Measurements from ENCODE around the gene GJD3.
"Not testable (repeated sequence)": the region's sequence is repeated elsewhere in the genome, so short reads cannot be mapped to it uniquely, and the experiment has no call there.

Gene GJD3

GRCh38 chr17:40367728-40368127 lies 3.2 kb upstream of the GJD3 start:
- not testable (repeated sequence) for DNase-seq (ENCODE audit: low spot score)

DNA sequence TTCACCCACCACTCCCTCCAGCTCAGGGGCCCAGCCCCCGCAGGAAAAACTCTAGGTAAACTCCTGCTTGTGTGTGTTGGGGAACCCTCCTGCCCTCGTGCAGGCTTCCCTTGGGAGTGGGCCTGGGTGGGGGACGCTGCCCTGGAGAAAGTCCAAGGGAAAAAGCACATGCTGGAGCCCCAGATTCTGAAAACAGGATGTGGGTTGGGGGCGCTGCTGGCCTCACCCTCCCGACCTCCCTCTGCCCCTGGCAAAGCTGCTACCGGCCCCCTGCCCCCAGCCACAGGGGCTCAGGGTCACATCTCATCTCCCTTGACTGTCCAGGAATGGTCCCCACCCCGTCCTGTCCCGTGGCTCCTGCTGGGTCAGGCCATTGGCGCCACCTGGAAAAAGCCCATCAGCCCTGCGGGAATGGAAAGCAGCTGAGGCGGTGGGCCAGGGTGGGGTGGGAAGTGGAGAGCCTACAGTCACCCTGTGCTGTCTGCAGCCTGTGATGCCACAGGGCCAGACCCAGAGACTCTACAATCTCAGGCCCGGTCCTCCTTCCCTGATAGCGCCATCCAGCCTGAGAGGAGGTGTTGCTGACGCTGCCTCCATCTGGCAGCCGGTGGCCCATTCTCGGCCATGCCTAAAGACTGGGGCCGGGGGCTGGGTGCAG lies 2.5 kb upstream of the GJD3 start:
- no peak for DNase-seq (ENCODE audit: low spot score)

DNA sequence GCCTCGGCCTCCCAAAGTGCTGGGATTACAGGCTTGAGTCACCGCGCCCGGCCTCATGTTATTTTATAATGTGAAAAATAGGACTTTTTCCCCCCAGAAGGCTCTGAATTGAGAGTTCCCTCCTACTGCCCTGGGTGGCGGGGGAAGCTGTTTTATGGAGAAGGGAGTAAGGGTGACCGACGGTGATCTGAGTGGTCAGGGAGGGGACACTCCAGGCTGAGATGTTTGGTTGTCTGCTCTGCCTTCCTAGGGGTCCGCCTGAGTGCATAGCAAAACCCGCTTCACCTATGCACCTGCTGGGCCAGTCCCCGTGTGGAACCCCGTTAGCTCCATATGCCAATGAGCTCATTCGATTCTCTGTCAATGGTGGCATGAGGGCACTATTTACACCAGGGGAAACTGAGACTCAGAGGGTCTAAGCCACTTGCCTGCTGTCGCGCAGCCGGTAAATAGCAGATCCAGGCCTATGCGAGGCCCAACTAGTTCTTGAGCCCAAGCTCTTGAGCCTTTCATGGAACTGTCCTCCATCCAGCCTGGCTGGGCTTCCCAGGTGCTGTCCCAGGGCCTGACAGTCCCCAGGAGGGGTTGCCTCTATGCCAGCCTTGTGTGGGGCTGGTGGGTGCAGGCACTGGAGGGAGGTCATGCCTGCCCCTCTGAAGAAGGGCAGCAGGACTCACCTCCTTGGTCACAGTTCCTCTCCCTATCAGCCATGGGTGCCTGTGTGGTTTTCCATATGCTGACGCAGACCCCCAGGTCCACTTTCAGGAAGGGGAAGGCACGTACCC lies 1.7 kb upstream of the GJD3 start:
- DNase-seq (ENCODE audit: low spot score): no peak

- DNase-seq (ENCODE audit: low spot score): no peak
These were observed 369 bp upstream of the GJD3 start for GRCh38 chr17:40364906-40365305.

DNA sequence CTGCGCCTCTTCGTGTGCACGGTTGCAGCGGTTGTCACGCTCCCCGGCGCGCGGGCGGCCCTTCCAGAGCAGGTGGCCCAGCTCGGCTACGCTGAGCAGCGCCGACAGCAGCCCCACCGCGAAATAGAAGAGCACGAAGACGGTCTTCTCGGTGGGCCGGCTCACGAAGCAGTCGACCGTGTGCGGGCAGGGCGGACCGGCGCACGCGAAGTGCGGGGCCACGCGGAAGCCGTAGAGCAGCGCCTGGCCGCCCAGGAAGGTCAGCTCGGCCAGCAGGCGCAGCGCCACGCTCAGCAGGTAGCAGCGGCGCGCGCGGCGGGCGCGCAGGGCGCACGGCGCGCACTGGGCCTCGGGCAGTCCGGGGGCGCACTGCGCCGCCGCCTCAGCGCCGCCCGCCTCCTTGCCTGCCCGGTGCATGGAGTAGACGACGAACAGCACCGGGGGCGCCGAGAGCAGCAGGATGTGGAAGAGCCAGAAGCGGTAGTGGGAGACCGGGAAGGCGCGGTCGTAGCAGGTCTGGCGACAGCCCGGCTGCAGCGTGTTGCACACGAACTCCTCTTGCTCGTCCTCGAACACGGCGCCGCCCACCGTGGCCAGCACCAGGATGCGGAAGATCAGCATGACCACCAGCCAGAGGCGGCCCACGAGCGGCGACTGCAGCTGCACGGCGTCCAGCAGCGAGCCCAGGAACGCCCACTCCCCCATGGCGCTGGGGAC lies 1.3 kb downstream of the GJD3 start:
- DNase-seq (ENCODE audit: low spot score): no peak

GRCh38 chr17:40362696-40363110 lies 1.8 kb downstream of the GJD3 start:
- DNase-seq (ENCODE audit: low spot score): peak; percentile 67

DNA sequence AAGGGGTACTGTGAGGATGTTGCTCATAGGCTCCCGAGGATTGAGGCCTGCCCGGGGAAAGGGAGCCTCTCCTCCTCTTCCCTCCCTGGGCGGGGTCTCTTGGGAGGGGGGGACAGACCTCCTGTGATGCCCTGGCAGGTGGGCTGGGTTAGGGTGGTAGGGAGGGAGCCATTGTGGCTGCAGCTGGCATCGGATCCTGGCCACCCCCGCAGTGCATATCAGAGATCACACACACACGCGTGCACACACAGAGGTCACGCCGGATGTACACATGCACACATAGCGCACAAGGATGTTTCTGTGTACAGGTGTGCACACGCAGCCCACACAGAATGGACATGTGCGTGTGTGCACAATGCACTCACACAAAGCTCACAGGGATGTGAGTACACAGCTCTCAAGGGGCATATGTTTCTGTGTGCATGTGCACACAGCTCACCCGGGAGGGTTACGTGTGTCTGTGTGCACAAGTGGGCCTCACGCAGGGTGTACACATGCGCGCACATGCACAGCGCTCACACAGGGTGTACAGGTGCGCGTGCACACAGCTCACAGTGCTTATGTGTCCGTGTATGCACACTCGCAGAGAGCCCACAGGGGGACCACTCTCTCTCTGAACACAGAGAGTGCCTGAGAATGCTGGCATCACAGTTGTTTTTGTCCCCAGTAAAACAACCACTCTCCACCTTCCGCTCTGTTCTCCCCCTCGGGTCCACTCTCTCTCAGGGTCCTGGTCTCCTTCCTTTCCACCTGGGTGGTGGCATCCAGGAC lies 2.4 kb downstream of the GJD3 start:
- DNase-seq (ENCODE audit: low spot score): no peak

GRCh38 chr17:40361063-40361924 lies 3.2 kb downstream of the GJD3 start:
- DNase-seq (ENCODE audit: low spot score): no peak

DNA sequence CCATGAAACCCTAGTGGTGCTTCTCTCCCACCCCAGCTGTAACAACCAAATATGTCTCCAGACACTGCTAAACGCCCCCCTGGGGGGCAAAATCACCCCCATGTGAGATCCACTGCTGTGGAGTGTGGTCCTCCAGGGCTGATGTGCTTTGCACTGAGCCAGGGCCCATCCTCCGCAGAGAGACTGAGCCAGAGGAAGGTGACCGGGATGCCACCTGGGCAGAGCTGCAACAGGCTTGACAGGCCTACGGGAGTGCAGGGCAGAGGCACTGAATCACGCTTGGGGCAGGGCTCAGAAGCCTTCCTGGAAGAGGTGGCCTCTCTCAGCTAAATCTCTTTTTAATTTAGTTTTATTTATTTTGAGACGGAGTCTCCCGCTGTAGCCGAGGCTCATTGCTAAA lies 4.4 kb downstream of the GJD3 start:
- no peak for DNase-seq (ENCODE audit: low spot score)

GRCh38 chr17:40358323-40359038 lies 6.1 kb downstream of the GJD3 start:
- peak; percentile 88 for DNase-seq (ENCODE audit: low spot score)

- DNase-seq (ENCODE audit: low spot score): no peak
These were observed 7.3 kb downstream of the GJD3 start for GRCh38 chr17:40356990-40357881.

GRCh38 chr17:40355804-40356758 lies 8.5 kb downstream of the GJD3 start:
- DNase-seq (ENCODE audit: low spot score): no peak

DNA sequence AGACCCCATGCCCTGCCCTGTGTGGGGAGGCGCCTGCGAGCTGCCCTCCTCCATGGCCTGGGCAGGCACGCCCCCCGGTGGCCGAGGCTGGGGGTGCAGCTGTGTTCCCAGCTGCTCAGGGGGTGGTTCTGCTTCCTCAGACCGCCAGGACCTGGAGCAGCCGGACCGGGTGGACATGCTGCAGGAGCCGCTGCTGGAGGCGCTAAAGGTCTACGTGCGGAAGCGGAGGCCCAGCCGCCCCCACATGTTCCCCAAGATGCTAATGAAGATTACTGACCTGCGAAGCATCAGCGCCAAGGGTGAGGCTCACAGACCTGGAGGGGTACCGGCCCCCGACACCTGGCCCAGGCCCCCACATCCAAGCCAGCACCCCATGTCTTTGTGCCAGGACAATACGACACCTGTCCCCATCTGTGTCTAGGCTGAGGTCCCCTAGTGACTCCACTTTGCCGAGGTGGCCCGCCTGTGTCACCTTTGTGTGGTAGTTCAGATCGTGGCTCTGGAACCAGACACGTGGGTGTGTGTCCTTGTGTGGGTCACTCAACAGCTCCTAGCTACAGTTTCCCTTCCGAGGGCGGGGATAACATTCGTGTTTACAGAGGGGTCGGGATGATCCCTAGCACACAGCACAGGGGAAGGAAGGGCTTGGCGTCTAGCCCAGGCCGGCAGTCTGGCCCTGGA lies 9.3 kb downstream of the GJD3 start:
- DNase-seq (ENCODE audit: low spot score): peak; percentile 65

- DNase-seq (ENCODE audit: low spot score): no peak
These were observed 10.1 kb downstream of the GJD3 start for GRCh38 chr17:40354221-40355122.

GRCh38 chr17:40352779-40353394 lies 11.7 kb downstream of the GJD3 start:
- no peak for DNase-seq (ENCODE audit: low spot score)

DNA sequence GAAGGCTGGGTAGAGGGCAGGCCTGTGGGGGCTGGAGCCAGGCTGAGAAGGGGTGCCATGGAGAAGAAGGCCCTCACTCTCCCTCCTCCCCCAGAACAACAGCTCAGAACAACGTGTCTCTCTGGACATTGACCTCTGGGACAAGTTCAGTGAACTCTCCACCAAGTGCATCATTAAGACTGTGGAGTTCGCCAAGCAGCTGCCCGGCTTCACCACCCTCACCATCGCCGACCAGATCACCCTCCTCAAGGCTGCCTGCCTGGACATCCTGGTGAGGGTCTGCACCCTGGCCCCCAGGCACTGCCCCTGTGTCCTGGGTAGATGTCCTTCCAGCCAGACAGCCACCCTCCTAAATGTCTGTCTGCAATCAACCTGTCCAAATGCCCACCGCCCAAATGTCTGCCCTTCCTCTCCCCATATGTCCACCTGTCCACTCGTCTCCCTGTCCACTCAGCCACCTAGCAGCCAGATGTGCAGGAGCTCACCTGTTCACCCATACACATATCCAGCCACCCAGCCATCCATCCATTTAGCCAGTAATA lies 12.2 kb downstream of the GJD3 start:
- no peak for DNase-seq (ENCODE audit: low spot score)
